HG02870 (cell line): ENCODE measurements around the gene ZFAND3.

Source experiments
- ATAC-seq: cut with Tn5 transposase; IDR thresholded peaks from one replicate; pipeline ENCODE4 v1.9.1; 2021; ENCODE audit warnings: mild to moderate bottlenecking, moderate library complexity; ENCODE audit not compliant: unreplicated experiment

The ZFAND3 gene

DNA sequence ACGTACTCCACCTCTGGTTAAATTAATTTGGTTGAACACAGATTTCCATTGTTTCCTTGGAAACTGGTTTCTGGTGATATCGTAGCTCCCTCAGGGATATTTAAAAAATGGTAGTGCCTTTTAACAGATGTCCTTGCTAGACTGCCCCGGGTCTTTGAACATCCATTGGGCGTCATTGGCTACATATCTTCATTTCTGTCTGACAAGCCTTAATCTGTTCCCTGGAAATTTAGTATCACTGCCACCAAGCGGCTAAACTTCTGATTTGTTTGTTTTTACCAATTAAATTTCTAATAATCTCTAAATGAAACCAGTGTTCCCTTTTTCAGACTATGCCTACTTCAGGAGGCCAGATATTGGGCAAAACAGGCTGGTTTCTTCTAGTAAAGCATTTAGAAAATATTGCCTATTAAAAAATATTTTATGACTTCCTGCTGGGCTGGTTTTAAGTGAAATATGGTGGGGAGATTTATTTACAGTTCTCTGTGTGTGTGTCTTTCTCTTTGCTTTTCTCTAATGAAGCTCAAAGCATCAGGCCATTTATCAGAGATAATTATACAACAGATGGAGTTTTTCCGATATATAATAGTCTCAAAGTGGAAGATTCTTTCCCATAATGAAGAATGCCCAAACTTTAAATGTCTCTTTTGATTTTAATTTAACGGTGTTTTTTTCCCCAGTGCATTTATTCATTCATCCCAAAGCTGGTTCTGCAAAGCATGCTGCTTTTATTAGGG, 249.5 kb downstream of the ZFAND3 start:
- ATAC-seq, result no peak

DNA sequence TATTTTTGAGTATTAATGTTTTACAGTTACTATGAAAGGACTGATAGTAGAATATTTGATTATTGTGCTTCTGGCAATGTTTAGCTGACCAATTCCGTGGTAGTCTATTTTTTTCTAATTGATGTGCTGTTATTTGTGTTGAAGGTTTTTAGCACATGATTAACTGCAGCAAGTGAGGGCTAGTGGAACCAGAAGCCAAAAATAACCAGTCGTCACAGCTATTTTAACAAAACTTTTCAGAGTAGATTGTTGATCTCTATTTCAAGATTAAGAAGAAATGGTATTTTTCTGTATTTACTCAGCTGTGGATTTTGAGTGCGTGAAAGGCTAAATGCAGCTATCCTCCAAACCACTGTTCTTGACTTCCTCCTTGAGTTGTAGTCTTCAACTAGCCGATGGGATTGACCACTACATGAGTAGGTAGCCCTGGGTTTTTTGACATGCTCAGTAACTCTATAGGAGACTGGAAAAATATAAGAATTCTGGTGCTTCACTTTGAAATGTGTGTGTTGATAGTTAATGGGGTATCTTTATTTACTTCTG, 258.0 kb downstream of the ZFAND3 start:
- no peak for ATAC-seq

DNA sequence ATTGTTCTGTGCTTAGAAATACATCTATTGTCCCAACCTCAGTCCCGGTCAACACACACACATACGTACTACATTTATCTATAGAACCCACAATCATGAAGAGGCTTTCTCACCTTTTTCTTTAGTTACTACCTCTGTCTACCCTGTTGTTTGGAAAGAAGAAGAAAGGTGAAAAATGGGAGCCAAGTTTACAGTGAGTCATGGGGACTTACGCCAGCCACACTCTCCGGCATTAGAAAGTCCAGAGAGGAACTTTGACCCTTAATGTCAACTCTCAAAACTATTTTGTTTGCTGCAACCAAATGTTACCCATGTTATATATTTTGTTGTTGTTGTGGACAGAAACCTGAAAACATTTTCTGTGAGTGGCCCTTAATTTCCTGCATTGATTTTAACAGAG, 259.1 kb downstream of the ZFAND3 start:
- no peak for ATAC-seq

DNA sequence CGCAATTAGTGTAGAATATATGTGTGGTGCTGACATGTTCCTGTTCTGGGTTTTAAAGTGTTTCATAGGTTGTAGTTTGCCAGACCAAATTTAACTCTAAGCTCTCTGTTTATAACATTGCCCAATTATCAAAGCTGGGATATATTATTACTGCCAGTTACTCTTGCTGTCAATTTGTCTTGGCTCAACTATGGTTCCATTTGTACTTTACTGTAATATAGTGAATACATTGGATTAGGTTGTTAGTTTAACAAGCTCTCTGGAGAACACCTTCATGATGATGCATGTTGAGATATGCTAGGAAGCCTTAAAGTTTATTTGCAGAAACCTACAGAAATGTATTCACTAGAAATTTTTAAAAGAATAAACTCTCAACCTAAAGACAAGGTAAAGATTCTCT, 259.6 kb downstream of the ZFAND3 start:
- no peak for ATAC-seq

DNA sequence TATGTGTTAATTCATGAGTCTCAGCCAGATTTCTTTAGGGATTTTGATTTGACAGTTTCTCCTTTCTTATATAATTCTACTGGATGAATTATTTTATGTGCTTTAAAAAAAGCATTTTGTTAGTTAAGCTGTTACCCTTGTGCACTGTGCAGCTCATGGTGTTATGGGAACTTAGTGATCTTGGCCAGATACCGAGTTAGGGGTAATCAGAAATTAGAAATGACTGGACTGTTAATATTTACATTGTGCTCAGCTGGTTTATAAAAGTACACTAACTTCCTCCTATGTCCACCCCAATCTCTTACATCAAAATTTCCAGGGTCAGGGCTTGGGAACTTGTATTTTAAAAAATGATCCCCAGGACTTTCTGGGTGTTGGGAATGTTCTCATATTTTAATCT, 260.0 kb downstream of the ZFAND3 start:
- no peak for ATAC-seq

DNA sequence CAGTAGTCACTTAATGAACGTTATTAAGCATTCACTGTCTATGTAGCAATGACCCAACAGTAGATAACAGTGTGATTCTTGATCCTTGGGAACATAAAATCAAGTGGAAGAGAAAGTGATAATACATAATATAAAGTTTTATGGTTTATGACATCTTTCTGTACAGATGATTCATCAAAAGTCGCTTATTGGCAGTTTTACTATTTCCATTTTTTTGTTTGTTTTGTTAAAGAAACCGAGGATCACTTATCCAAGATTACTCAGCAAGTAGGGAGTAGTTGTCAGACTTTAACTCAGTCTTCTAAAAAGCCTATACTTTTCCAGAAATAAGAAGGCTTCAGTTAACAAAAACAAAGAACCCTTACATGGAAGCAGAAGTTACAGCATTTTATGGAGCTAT, 260.8 kb downstream of the ZFAND3 start:
- ATAC-seq, result no peak

DNA sequence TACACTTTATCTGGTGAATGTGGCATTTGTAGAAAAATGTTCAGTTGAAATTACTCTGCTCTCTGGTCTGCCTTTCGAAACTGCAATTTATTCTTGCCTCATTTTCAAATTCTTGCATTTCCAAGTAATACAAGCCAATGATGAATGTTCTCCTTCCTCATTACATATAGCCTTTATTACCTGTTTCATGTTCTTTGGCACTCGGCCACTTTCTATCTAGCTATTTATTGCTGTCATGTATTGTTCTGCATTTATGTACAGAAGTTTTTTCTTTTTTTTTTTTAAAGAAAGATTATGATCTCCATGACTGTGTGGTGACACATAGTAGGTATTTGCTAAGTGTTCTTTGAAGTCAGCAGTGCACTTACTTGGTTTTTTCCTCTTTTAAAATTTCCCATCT, 261.4 kb downstream of the ZFAND3 start:
- no peak for ATAC-seq

DNA sequence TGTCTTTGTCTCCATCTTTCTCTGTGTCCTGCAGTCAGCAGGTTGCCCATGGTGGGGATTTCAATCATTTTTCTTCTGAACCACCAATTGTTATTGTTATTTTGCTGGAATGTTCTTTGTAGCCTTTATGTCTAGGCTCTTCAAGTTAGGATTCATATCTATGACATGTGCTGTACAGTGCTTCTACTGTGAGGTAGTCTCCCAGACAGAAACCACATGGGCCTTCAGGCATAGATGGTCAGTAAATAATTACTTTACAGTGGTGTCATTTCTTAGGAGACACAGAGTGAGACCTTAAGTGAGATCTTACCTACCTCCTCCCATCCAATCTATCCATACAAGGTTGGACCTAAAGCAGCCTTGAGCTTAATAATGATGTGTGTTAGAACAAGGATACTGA, 265.5 kb downstream of the ZFAND3 start:
- ATAC-seq, result no peak

DNA sequence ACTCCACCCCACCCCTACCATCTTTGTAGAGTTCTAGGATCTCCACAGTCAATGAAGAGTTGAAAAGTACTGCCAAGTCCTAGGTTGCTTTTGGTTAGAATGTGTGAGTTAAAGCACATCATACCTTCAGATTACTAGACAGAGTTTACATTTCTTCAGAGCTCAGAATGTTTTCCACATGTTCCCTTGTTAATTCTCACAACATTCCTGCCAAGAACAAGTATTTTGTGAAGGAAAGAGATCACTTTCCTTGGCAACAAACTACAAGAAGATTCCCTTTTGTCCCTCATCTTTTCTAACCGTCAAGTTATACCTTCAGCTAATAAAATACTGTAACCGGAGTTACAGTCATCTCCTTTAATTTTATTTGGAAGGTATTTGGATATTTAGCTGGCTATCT, 266.8 kb downstream of the ZFAND3 start:
- no peak for ATAC-seq

DNA sequence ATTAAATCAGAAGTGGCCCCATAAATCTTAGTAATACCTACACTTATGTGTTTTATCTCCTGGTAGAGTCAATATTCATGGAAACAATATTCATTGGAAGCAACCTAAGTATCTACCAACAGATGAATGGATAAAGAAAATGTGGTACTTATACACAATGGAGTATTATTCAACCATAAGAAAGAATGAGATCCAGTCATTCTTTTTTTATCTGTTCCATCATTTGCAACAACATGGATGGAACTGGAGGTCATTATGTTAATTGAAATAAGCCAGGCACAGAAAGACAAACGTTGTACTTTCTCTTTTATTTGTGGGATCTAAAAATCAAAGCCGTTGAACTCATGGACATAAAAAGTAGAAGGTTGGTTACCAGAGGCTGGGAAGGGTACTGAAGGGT, 268.5 kb downstream of the ZFAND3 start:
- ATAC-seq, result no peak

DNA sequence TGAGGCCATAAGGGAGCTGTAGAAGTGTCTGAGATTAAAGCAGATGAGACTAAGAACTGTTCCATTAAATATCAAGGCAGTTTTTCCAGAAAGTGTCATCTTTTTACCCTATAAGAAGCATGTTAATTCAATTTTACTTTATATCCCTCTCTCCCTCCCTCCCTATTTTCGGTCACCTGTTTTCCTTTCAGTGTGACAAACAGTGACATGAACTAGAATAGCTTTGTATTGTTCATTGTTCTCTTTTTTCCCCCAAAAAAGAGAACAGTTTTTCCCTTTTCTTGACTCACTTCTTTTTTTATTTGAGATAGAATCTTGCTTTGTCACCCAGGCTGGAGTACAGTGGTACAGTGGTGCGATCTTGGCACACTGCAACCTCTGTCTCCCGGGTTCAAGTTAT, 269.3 kb downstream of the ZFAND3 start:
- no peak for ATAC-seq

DNA sequence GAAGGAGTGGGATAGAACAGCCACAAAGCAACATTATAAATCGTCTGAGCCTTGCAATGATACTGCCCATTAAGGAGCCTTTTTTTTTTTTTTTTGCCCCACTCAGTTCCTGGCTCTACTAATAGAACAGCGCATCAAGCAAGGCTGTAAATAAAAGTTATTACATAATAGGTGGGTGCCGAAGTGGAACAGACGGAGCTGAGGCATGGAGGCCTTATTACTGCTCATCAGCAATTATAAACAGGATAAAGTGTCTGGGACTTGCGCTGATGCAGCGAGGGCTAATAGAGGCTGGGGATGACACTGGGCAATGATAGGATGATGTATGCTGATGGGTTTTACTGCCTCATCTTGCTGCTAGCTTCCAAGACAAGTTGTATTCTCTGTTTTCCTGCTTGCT, 272.1 kb downstream of the ZFAND3 start:
- no peak for ATAC-seq

DNA sequence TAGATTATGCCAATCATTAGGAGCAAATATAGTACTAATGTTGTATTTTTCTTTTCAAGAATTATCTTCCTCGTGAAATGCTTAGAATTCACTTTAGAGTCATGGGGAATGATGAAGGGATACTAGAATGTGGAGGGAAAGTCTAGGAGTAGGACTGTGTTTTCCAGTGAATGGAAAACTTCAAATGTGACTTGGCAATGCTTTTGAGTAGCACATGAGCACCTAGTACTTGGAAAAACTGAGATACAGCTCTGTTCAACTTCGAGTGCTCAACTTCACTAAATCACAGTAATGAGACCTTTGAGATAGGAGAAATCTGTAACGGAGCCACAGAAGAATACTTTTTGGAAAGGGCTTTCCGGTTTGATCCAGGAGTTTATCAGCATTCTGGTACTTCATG, 272.9 kb downstream of the ZFAND3 start:
- no peak for ATAC-seq

DNA sequence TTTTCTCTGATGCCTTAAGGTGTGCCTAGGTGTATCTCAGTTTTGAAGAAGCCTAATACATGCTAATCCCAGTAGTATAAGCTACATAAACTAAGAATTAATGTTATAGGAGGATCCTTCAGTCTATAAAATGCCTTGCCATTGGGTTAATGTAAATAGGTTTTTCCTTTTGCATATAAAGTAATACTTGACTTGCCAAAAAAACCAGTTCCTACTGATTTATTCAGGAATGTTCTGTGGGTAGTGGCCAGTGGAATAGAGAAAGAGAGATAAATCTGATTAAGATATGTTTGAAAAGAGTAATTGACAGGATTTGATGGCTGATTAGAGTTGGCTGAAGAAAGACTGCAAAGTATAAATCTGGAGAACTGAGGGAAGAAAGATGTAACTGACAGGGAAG, 273.4 kb downstream of the ZFAND3 start:
- ATAC-seq, result no peak

DNA sequence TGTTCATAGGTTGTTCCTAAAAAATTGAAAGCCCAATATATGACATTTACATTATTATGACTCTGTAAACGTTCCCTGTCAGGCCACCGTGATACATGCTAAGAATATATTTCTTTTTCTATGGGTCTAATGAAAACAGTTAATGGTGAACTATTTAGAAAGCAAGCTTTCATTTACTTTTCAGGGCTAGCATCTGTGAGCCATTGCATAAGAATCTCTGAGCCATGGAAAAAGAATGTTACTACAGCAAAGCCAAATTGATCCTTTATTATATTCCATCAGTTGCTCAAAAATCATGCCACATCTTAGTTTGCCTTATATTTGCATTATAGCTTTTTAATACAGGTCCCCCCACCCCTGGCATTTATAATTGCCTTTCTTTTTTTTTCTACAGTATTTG, 275.5 kb downstream of the ZFAND3 start:
- ATAC-seq, result no peak

DNA sequence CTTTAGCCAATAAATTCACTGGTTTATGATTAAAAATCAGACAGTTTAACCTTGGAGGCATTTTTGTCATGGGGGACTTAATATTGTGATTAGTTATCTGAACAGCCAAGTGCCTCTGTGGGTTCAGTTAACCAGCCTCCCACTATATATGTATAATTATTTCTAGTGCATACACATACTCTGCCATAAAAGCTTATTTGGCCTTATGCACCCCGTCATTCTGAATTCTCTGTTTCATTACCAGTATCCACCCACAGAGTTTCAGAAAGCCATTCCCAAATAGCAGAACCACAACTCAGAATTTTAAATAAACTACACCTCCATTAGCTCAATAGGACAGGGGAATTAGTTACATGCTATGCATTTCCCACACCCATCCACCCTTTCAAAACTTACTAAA, 279.7 kb downstream of the ZFAND3 start:
- ATAC-seq, result no peak

DNA sequence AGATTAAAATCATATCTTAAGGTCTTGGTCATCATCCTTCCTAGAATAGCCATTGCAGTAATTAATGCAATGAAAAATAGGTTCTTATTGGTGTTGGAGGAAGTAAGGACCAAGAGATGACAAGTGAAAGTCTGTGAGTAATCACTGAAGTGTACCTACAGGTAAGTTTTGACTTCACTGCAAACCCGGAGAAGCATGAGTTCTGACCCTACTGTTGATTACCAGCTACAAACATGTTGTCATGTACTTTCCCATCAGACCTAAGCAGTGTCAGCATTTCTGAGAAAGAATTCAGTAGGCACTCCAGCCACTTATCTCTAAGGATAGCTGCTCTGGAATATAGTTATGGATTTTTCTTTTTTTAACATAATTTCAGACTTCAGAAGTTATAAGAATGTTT, 280.9 kb downstream of the ZFAND3 start:
- peak; percentile 79 for ATAC-seq

DNA sequence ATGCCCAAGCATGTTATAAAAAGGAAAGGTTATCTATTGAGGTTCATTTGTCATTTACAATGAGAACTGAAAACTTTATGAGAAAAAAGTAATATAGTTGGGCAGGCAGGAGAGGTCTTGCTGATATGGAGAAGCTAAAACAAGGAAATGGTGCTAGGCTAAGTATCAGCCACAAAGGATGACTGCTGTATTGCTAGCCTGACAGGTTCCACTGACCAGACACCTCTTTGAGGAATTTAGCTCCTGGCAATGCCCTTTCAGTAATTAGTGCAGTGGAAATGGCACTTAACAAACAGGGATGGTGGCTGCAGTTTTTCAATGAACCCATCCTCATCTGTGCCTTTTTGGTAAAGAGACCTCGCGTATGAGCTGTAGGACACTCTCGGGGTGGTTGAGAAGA, 284.4 kb downstream of the ZFAND3 start:
- ATAC-seq, result no peak

DNA sequence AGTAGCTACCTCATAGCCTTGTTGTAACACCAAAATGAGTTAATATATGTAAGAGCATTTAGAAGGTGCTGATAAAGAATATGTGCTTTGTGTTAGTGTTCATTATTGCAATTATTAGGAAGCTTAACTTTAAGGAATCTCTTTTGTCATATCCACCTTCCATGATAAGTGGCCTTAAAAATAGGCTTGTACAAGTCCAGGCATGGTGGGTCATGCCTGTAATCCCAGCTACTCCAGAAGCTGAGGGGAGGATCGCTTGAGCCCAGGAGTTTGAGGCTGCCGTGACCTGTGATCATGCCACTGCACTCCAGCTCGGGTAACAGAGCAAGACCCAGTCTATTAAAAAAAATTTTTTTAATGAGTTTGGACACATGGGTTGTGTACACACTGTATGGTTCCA, 285.5 kb downstream of the ZFAND3 start:
- ATAC-seq, result no peak

DNA sequence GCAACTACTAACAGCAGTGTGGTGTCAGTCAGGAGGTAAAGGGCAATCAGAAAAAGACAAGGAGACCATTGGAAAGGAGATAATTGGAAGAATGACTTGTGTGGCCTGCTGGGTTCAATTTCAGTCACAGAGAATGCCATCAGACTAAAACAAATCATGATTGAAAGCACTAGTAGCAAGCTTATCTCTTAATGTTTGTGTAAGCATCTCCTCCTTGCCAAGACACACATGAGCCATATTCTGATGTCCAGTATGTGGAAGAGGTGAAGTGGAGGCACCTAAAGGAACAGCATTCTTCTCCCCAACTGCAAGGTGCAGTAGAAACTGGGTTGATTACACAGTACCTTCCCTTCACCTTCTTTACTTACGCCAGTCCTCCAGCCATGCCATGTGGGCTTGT, 287.5 kb downstream of the ZFAND3 start:
- ATAC-seq, result no peak

DNA sequence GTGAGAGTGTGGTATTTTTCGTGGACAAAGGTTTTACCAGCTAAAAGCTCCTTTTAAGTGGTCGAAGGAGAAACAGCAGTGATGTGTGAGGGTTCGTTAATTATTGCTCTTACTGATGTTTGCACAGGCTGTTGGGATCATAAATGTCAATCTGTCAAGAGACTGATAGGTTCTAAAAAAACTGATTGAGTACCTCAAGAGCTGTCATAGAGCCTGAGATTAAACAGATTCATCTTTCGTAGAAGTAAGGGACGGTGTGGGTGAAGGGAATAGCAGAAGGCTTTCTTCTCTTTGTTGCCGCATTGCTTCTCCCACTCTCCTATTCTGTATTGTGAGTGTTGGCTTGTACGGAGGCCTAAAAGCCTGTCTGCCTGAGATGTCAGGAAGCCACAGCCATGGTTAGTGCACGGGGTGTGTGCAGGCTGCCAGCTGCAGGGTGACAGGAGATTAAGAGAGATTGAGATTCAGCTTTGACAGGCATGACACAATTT, 291.0 kb downstream of the ZFAND3 start:
- ATAC-seq, result no peak

DNA sequence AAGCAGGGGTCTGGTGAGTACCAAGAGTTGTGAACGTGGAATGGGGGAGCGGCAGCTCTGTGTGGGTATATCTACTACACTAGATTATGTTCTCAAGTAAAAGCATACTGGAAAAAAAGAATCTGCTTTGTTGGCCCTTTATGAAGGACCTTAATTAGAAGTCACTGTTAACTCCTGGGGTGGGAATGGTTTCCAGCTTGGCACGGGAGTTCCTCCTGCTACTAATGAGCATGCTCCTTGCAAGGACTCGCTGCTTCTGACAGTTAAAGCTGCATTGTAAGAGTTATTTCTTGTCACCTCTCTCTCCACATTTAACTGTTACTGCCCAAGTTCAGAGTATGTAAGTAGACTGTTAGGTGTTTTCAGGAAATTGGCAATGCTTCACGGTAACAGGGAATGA, 292.7 kb downstream of the ZFAND3 start:
- no peak for ATAC-seq
